Daoy (cell line): ENCODE results near the gene TSHZ2. TPM values are rescaled to one million over a fixed set of nuclear protein-coding genes. Genes with fewer than 3 reads are reported as not detected.
"Not testable (repeated sequence)": the region's sequence is repeated elsewhere in the genome, so short reads cannot be mapped to it uniquely, and the experiment has no call there.

Experiments used
- DNase-seq: peaks from one replicate; pipeline ENCODE4 v3.0.0-alpha.2; 2015; ENCODE audit warnings: low read depth
- total RNA-seq: library from RNA; depleted of rRNA; stranded (reverse); fragments of >200 nt; shearing (Covaris generic); gene quantifications from 2 replicates; pipeline ENCODE4 v1.2.3, GENCODE V29; 2014

Gene TSHZ2
- total RNA-seq, 1 experiment from 2014 or later: 0.57 TPM

DNA sequence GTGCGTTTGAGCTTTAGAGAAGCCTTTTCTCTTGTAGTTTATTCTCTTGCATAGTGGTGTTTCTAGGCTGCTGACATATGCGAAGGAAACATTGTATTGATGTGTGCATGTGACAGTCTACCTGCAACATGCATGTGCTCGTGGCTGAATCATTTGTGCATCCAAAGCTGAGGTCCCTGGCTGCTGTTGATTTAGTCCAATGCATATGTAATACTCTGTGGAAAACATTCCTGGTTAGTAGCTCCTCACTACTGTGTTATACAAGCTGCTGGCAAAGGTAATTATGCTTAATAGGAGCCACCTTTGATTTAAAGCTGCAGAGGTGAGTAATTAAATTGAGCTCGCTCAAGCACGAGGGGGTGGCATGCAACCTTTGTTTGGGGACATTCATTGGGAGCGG is 24.5 kb downstream of the TSHZ2 start:
- no peak for DNase-seq

DNA sequence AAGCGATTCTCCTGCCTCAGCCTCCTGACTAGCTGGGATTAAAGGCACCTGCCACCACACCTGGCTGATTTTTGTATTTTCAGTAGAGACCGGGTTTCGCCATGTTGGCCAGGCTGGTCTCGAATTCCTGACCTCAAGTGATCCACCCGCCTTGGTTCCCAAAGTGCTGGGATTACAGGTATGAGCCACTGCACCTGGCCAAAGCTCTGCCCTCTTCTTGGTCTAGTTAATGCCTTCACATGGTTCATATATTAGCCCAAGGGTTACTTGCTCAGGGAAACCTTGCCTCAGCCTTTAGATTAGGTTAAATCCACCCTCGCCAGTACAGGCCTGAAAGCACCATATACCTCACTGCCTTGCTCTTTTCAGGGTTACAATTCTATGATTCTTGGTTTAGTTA is 26.1 kb downstream of the TSHZ2 start:
- DNase-seq: no peak

DNA sequence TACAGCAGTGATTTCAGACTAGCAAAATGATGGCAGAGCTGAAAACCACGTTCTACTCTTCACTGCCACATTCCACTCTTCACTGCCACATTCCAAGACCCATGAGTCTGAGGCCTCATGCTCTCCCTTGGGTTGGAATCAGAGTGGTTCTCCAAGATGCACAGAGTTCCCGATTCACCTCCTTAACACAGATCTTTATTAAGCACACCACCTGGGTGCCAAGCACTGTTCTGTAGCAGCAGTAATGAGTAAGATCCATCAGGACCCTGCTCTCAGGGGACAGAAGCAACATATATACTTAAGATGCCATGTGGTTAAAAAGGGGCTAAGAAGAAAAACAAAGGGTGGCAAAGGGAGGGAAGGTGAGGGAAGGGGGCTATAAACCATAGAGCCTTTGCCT is 26.9 kb downstream of the TSHZ2 start:
- DNase-seq: no peak

DNA sequence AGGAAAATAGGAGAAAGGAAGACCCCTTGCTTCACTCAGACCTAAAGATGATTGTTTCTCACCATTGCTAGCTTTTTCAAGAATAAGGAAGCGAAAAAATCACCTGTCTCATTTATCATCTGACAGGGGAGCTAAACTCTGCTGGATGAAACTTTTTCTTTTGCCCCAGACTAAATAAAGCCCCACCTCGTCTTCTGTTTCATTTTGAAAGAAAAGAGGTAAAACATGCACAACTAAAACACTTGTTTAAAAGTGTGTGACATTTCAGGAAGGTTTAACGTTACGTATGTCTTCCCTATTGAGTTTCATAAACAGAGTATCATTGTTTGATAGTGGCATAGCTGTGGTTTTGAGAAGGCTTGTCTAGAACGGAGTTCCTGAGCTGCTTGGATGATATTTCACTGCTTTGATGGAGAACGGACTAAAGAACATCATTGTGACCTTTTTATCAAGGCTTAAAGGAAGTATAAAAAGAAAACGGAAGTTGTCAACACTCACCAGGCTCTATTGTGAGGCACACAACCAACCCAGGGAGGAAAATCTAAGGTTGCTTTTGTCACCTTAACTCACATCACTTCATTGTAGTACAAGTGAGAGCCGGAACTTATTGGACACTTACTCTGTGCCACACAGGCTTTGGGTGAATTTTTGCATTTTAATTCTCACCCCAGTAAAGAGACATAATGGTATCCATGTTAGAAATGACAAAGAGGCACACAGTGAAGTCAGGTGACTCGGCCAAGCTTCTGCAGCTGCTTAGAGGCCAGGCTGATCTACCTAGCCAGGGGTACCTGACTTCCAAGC is 29.5 kb downstream of the TSHZ2 start:
- no peak for DNase-seq

GRCh38 chr20:53002786-53003185 is 30.6 kb downstream of the TSHZ2 start:
- DNase-seq: no peak

DNA sequence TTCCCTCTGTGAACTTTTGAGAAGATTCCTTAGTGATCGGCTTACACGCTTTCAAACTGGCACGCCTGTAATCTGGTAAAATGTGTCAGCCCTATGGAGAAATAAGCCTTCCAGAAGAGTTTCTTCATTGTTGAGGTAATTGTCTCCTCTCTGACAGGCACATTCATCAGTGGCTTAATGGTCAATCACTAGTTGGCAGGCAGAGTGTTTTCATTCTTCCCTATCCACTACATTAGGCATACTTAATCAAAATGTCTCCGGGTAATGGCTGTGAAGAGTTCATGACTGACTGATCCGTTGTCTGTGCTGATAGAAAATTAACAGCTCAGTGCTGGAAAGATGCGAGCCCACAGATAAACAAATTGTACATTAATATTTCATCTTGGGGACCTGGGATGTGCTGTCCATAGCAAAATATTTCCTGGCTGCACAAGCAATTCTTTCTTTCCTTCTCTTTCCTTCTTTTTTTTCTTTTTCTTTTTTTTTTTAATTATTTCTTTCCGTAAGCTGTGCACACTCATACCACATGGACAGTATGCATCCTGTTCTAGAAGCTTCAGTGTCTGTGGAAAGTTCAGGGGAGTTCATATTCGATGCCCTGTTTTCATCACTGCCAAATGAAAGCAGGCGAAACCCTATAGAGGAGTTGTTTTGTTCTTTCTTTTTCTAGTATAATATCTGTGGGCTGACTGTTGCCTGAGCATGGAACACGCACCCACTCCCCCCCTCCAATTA is 31.4 kb downstream of the TSHZ2 start:
- peak; percentile 26 for DNase-seq

- no peak for DNase-seq
Measured at GRCh38 chr20:53004267-53004813, 32.2 kb downstream of the TSHZ2 start.

DNA sequence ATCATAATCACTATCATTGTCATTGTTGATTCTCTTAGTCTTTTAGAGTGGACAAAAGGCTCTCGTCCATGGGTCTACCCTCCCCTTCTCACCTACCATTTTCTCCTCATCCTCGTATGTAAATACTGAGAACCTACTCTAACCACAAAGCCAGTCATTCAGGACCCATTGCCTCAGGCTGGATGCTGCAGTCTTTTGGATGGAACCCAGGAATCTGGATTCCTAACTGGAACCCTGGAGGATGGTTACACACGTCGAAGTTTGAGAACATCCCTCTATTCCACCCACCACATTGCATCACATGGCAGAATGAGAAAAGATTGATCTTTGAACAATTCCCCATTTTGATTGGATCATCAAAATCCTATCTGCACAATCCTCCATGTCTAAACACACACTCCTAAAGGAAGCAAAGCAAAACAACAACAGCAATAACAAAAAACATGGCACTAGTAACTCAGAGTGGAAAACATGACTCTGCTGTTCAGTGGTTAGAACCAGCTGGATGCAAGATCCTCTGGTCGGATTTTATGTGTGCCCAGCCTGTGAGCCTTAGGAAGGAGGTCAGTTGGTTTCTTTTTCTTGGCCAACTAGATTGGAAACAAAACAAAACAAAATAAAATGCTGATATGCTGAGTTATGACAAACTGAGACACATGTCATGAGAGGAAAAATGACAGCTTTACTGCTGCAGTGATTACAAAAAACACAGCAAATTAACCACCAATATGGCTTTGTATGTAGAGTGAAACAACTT is 38.0 kb downstream of the TSHZ2 start:
- DNase-seq: no peak

DNA sequence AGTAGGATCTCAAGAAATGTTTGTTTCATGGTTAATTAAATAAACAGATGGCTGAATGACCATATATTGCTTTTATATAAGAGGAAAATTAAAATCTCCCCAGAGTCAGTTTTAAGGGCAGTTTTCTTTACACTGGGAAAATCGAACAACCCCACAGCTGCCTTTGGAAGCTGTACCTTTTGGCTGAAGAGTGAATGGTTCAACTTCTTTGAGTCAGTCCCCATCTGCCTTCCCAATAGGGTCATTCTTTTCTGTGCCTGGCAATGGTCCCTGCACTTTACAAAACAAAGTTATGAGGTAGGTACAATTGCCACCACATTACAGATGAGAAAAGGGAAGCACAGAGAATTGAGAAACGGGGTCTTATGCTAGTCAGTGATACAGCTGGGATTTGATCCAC is 39.5 kb downstream of the TSHZ2 start:
- DNase-seq: no peak

DNA sequence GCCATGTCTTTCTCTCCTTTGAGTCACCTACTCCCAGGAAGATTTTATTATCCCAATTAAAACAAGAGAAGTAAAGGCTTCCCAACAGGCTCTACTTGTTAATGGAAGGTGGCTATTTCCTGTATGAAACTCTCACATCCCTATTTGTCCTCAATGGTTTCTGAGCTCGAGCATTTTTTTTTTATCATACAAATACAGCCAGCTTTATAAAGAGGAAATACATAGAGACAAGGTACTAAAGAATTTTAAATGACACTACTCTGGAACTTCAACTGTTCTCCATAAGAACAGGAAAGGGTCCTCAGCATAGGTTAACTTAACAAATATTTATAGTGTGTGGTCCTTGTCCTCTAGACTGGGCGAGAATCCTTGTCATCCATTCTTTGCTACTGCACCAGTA is 41.0 kb downstream of the TSHZ2 start:
- DNase-seq: no peak

GRCh38 chr20:53013847-53014246 is 41.7 kb downstream of the TSHZ2 start:
- no peak for DNase-seq

GRCh38 chr20:53016071-53016470 is 43.9 kb downstream of the TSHZ2 start:
- DNase-seq: no peak

- no peak for DNase-seq
Measured at GRCh38 chr20:53016534-53017042, 44.4 kb downstream of the TSHZ2 start.

DNA sequence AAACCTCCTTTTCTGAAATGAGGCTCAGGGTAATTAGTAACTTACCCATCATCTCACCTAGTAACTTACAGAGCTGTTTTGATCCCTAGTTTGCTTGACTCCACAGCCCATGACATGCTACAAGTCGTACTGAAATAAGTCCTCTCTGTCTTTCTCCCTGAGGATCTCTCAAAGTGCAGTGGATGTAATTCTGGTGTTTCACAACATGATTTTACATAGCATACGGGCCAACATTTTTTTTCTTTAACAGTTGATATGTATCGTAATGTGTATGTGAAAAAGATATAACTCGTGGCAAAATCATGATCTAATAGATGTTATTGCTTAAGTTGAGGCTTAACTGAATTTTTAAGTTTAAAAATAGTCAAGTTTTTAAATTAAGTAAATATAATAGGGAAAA is 45.0 kb downstream of the TSHZ2 start:
- DNase-seq: no peak

GRCh38 chr20:53019464-53019863 is 47.3 kb downstream of the TSHZ2 start:
- no peak for DNase-seq

- no peak for DNase-seq
Measured at GRCh38 chr20:53020376-53020775, 48.2 kb downstream of the TSHZ2 start.

GRCh38 chr20:53020834-53021233 is 48.7 kb downstream of the TSHZ2 start:
- no peak for DNase-seq

DNA sequence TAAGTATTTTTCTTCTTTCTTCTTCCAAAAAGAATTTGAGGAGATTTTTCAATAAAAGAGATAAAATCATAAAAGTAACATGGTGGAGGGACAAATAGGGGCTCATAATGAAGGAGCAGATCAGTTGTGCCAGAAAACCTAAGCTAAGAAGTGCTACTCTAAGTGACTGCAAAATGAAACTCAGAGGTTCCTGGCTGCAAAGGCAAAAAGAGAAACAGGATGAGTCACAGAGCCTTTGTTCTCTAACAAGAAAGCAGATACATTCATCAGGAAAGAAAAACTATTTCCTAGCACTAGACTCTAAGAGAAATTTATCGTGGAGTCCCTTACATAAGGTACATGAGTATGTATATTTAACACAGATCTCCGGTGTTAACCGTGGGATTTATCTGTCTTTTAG is 49.8 kb downstream of the TSHZ2 start:
- DNase-seq: peak; percentile 12

DNA sequence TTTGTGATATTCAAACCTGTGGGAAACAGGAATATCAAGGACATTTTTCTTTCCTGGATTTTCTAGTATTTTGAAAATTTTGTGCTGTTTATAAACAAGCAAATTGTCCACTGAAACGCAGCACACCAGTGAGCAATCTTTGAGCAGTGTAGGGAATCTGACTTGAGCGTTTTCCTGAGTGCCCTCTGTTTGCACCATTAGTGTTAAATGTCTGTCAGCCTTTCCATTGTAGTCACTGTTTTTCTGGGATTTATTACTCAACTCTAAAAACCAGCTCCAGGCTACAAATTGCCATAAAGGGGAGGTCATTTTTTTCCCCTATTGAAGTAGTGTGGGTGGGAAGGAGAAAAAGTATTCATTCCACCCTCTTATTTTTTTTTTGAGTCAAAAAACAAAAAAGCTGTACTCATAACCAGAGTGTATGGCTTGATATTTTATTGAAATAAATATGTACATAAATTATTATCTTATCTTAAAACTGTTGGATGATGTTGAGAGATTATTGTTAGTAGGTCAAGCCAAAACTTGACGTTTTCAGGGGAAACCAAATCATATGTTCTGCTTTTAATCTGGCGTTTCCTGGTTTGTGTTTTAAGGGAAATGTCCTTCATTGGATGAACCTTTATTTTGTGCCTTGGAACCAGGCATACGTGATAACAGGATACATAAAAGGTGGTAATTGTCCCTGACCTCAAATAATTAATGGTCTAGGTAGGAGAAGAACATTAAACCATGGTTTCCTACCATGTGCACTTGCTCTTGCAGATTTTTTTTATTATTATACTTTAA is 51.8 kb downstream of the TSHZ2 start:
- peak; percentile 3 for DNase-seq

GRCh38 chr20:53024653-53025052 is 52.5 kb downstream of the TSHZ2 start:
- DNase-seq: not testable (repeated sequence)

DNA sequence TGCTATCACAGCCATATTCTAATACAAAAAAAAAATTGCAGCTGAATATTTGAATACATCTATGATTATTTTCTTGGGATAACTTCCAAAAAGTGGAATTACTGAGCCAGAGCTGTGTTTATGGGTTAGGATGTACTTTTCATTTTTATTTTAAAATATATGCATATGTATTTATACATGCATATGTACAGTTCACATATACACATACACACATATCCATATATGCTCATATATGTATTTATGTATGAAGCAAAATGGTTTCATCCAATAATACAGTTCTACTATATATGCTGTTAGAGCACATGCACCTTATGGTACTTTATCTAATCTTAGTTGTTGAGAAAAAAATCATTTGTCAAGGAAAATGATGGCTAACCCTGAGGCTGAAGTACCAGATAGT is 54.9 kb downstream of the TSHZ2 start:
- DNase-seq: no peak
